D721Med (cell line): ENCODE data around the gene DAB2IP.
A peak's percentile ranks its signal among the peaks of the same experiment; 100 is the strongest.

Experiments
- DNase-seq: peaks from one replicate; pipeline ENCODE4 v3.0.0; 2011; ENCODE audit warnings: low spot score; ENCODE audit not compliant: insufficient read length
- FAIRE-seq: peaks from 2 replicates; lab custom pipeline; 2011; peaks lifted over from hg19 to GRCh38; lab: Jason Lieb, UNC
- CTCF ChIP-seq: IDR thresholded peaks from 2 replicates; pipeline ENCODE4 v1.5.1; 2012; ENCODE audit warnings: mild to moderate bottlenecking, control low read depth; ENCODE audit not compliant: insufficient read depth; ENCODE audit errors: missing control alignments

The DAB2IP gene

GRCh38 chr9:121732389-121732788 is 81.0 kb downstream of the DAB2IP start:
- no peak for TF ChIP-seq CTCF
- no peak for DNase-seq
- FAIRE-seq = no peak

GRCh38 chr9:121732886-121733285 is 81.5 kb downstream of the DAB2IP start:
- no peak for TF ChIP-seq CTCF
- DNase-seq (no peak), FAIRE-seq (no peak)

GRCh38 chr9:121734465-121734864 is 83.0 kb downstream of the DAB2IP start:
- TF ChIP-seq CTCF = no peak
- FAIRE-seq (no peak), DNase-seq (no peak)

- DNase-seq (no peak), FAIRE-seq (no peak)
- peak; percentile 25 for TF ChIP-seq CTCF
Observed at GRCh38 chr9:121735065-121735792, 83.8 kb downstream of the DAB2IP start.

- DNase-seq (no peak), FAIRE-seq (no peak)
- no peak for TF ChIP-seq CTCF
Observed at GRCh38 chr9:121735793-121736770, 84.6 kb downstream of the DAB2IP start.

GRCh38 chr9:121736934-121737462 is 85.6 kb downstream of the DAB2IP start:
- FAIRE-seq (no peak), DNase-seq (no peak)
- no peak for TF ChIP-seq CTCF
